ENCODE data around the gene CDC23. TPM values are rescaled to one million over a fixed set of nuclear protein-coding genes. Genes with fewer than 3 reads are reported as not detected.

CDC23 gene
- total RNA-seq, 1 experiment from 2014 or later = 51.7 TPM

DNA sequence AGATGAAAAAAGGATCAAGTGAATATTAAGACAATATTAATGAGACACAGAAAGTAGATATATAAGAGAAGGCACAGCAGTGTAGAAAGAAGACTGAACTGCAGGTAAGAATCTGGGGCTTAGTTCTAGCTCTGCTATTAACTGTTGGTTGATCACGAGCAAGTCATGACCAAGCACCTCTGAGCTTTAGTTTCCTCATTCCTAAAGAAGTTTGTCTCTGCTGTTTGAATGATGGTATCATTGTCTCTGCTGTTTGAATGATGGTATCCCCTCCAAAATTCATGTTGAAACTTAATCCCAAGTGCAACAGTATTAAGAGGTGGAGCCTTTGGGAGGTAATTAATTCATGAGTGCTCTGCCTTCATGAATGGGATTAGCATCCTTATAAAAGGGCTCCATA lies 71.4 kb downstream of the CDC23 start:
- DNase-seq (ENCODE audit: low spot score) = no peak

DNA sequence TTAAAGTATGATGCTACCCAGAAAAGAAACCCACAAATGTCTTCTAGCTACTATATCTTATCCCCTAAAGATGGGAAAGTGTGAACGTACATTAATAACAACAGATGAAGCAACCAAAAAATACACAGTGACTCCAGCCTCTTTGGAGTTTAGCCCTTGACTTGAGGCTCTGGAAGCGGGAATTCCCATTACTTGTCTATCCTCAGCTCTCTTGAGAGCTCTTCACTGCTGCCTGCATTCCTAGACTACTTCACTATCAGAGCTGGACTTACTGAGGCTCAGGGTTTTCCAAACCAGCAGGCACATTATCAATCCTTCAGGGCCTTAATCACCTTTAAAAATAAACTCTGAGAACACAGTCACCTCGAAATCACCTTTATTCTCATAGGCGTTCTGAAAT lies 72.9 kb downstream of the CDC23 start:
- DNase-seq (ENCODE audit: low spot score) = no peak

DNA sequence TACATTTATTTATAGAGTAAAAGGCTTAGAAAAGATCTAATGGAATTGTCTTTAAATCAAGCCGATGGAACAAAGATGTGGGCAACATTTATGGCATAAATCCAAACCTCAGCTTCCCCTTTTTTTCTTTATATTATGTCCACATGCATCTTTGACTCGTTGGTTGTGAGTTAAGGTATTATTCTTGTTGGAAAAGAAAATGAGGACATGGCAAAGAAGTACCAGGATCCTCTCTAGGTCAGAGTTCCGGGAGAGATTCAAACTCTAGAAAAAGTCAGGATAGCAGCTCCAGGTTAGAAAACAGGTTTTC lies 73.4 kb downstream of the CDC23 start:
- no peak for DNase-seq (ENCODE audit: low spot score)

DNA sequence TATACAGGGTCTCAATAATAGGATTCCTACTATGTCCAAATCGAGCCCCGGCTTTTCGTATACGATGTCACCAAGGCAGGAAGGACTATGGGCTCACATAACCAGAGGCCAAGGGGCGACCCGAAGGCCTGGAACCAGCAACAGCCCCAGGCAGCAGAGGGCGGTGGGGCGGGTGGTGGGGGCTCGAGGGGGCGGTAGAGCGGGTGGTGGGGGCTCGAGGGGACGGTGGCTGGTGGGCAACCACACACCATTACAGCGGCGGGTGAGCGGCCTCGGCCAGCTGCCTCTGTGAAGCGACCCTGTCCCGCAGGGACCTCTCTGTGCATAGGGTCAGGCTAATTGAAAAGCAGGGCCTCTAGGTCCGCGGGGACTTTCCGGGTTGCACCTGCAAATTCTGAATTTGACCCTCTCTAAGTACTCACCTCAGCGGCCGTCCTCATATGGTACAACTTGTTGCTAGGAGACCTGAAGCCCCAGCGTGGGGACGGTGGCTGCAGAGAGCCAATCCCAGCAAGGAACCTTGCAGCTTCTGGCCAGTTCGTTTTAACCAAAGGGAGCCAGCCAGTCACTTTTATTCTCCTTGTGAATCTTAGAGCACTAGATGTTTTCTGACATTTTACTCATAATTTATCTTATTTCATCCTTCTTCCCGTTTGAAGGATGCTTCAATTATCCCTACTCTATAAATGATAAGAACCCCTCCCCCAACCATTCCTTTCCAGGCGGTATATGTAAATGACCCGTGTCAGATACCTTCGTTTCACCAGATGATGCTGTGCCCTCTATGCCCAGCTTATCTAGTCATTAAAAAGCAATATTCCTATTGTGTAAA lies 74.0 kb downstream of the CDC23 start, which contains the start of gene NME5:
NME5 (minus strand) TSS at position 480 of the 832 bp plus-strand sequence. CDS start 648 bp downstream, outside the sequence.
- DNase-seq (ENCODE audit: low spot score) = peak; percentile 68

Other genes starting within 250 kb of the CDC23 start
- 7.7 and 11.3 TPM in 2 replicates for gene FAM13B, start 180.2 kb downstream of the CDC23 start, total RNA-seq (2014; rRNA removed; shearing (Covaris generic))
- not detected in 2 replicates for gene WNT8A, start 129.3 kb downstream of the CDC23 start, total RNA-seq (2014; rRNA removed; shearing (Covaris generic))
- gene NME5, start 73.9 kb downstream of the CDC23 start, total RNA-seq (2014; rRNA removed; shearing (Covaris generic)) = 2.6 and 5.6 TPM in 2 replicates
- gene BRD8, start 34.7 kb downstream of the CDC23 start, total RNA-seq (2014; rRNA removed; shearing (Covaris generic)) = 46.5 and 55.2 TPM in 2 replicates
- 130 and 131 TPM in 2 replicates for gene KIF20A, start 34.2 kb downstream of the CDC23 start, total RNA-seq (2014; rRNA removed; shearing (Covaris generic))
- gene GFRA3, start 61.3 kb upstream of the CDC23 start, total RNA-seq (2014; rRNA removed; shearing (Covaris generic)) = not detected in 2 replicates
- gene CDC25C, start 118.5 kb upstream of the CDC23 start, total RNA-seq (2014; rRNA removed; shearing (Covaris generic)) = 21.6 and 25.1 TPM in 2 replicates
- 24.8 and 25.8 TPM in 2 replicates for gene FAM53C, start 124.9 kb upstream of the CDC23 start, total RNA-seq (2014; rRNA removed; shearing (Covaris generic))
- gene KDM3B, start 139.4 kb upstream of the CDC23 start, total RNA-seq (2014; rRNA removed; shearing (Covaris generic)) = 49.0 and 53.1 TPM in 2 replicates
- 2.1 and 6.0 TPM in 2 replicates for gene REEP2, start 225.7 kb upstream of the CDC23 start, total RNA-seq (2014; rRNA removed; shearing (Covaris generic))

All from H4 (cell line).